Brain pericyte (primary cell): ENCODE data around the gene PHLDA2.
"Not testable (repeated sequence)": the region's sequence is repeated elsewhere in the genome, so short reads cannot be mapped to it uniquely, and the experiment has no call there.

Experiments
- DNase-seq: peaks from one replicate; pipeline ENCODE4 v3.0.0-alpha.2; 2012; ENCODE audit warnings: low read depth, low spot score

PHLDA2 gene

GRCh38 chr11:2945031-2945756, 16.0 kb upstream of the PHLDA2 start:
- DNase-seq: no peak

- DNase-seq: no peak
Measured at GRCh38 chr11:2944530-2944929, 15.3 kb upstream of the PHLDA2 start.

GRCh38 chr11:2943711-2944118, 14.5 kb upstream of the PHLDA2 start:
- no peak for DNase-seq

- no peak for DNase-seq
Measured at GRCh38 chr11:2942872-2943710, 13.9 kb upstream of the PHLDA2 start.

- no peak for DNase-seq
Measured at GRCh38 chr11:2942447-2942846, 13.2 kb upstream of the PHLDA2 start.

- DNase-seq: no peak
Measured at GRCh38 chr11:2940921-2941821, 12.0 kb upstream of the PHLDA2 start.

- no peak for DNase-seq
Measured at GRCh38 chr11:2940147-2940920, 11.1 kb upstream of the PHLDA2 start.

- DNase-seq: not testable (repeated sequence)
Measured at GRCh38 chr11:2938458-2939418, 9.5 kb upstream of the PHLDA2 start.

GRCh38 chr11:2937641-2938457, 8.6 kb upstream of the PHLDA2 start:
- DNase-seq: not testable (repeated sequence)

GRCh38 chr11:2934611-2935239, 5.5 kb upstream of the PHLDA2 start:
- no peak for DNase-seq

- DNase-seq: no peak
Measured at GRCh38 chr11:2934021-2934550, 4.9 kb upstream of the PHLDA2 start.

GRCh38 chr11:2933375-2934020, 4.3 kb upstream of the PHLDA2 start:
- DNase-seq: no peak

GRCh38 chr11:2932850-2933251, 3.6 kb upstream of the PHLDA2 start:
- DNase-seq: no peak

GRCh38 chr11:2931771-2932738, 2.8 kb upstream of the PHLDA2 start:
- DNase-seq: no peak

- DNase-seq: no peak
Measured at GRCh38 chr11:2931420-2931746, 2.2 kb upstream of the PHLDA2 start.

- DNase-seq: no peak
Measured at GRCh38 chr11:2930704-2931419, 1.6 kb upstream of the PHLDA2 start.
